SK-N-MC (cell line): Measurements from ENCODE around the gene TRIM60.
"Not testable (repeated sequence)": the region's sequence is repeated elsewhere in the genome, so short reads cannot be mapped to it uniquely, and the experiment has no call there.

Experiments
- DNase-seq: peaks from one replicate; pipeline ENCODE4 v3.0.0-alpha.2; 2011; ENCODE audit warnings: low read depth, low spot score
- H3K27ac ChIP-seq: fragments of 200-600 bp; sonication (generic); 2 replicates; pipeline ENCODE4 v1.5.1; 2016; ENCODE audit warnings: mixed run types
- H3K36me3 ChIP-seq: fragments of 200-600 bp; sonication (generic); 2 replicates; pipeline ENCODE4 v1.6.1; 2017; ENCODE audit warnings: antibody characterized with exemption, low read length, mixed read lengths; ENCODE audit not compliant: insufficient read depth
- H3K4me3 ChIP-seq: fragments of 200-600 bp; sonication (generic); 2 replicates; pipeline ENCODE4 v1.5.1; 2016
- H3K9ac ChIP-seq: fragments of 200-600 bp; sonication (generic); 2 replicates; pipeline ENCODE4 v1.8.0; 2017; ENCODE audit warnings: mixed run types, mixed read lengths; ENCODE audit not compliant: insufficient read length
- H3K9me3 ChIP-seq: fragments of 200-600 bp; sonication (generic); 2 replicates; pipeline ENCODE4 v1.6.1; 2017; ENCODE audit warnings: low read depth, mild to moderate bottlenecking, antibody characterized with exemption, low read length, moderate library complexity, mixed read lengths
- EZH2 ChIP-seq: fragments of 200-600 bp; sonication (generic); IDR thresholded peaks from one replicate; pipeline ENCODE4 v1.6.1; 2017; ENCODE audit warnings: antibody characterized with exemption
- FOXP2 ChIP-seq: optimal IDR thresholded peaks from 2 replicates; pipeline ENCODE3; 2011; ENCODE audit warnings: mild to moderate bottlenecking, moderate library complexity; ENCODE audit not compliant: insufficient read depth; ENCODE audit errors: extremely low read length, control extremely low read depth
- POLR2AphosphoS5 ChIP-seq: IDR thresholded peaks from 2 replicates; pipeline ENCODE4 v1.6.1; 2012; ENCODE audit warnings: mild to moderate bottlenecking, low read depth, low read length, borderline replicate concordance

The TRIM60 gene

GRCh38 chr4:165027762-165028402 lies 3.9 kb upstream of the TRIM60 start:
- TF ChIP-seq EZH2 (no peak), FOXP2 (no peak)
- Histone ChIP-seq H3K9me3 (no peaks in the 10 kb centered on the region), H3K27ac (no peak overlapping the region), H3K9ac (no peak overlapping the region), H3K4me3 (no peak overlapping the region), H3K36me3 (no peaks in the 10 kb centered on the region)
- DNase-seq, result no peak

GRCh38 chr4:165048170-165048569 lies 16.4 kb downstream of the TRIM60 start:
- no peak for DNase-seq
- Histone ChIP-seq H3K9me3 (no peaks in the 10 kb centered on the region), H3K36me3 (no peaks in the 10 kb centered on the region), H3K27ac (no peak overlapping the region), H3K9ac (no peak overlapping the region), H3K4me3 (no peak overlapping the region)
- TF ChIP-seq POLR2AphosphoS5 (no peak), FOXP2 (no peak), EZH2 (no peak)

- Histone ChIP-seq H3K4me3 (no peak overlapping the region), H3K27ac (no peak overlapping the region), H3K9ac (no peak overlapping the region), H3K9me3 (no peaks in the 10 kb centered on the region), H3K36me3 (no peaks in the 10 kb centered on the region)
- TF ChIP-seq EZH2 (no peak), POLR2AphosphoS5 (no peak)
- no peak for DNase-seq
Measured at GRCh38 chr4:165052627-165053026, 20.8 kb downstream of the TRIM60 start.

- DNase-seq, result no peak
- no peak within 1 kb of the TSS for H3K27ac ChIP-seq
- no peak for TF ChIP-seq EZH2
- TF ChIP-seq POLR2AphosphoS5, result no peak
- no peak for TF ChIP-seq FOXP2
- H3K9ac ChIP-seq, result no peak within 1 kb of the TSS
- H3K36me3 ChIP-seq, result no peaks in the 10 kb centered on the region
- H3K4me3 ChIP-seq, result no peak within 1 kb of the TSS
- no peaks in the 10 kb centered on the region for H3K9me3 ChIP-seq
Measured at GRCh38 chr4:165053645-165054044, 21.8 kb downstream of the TRIM60 start, which contains the start of gene TRIM75. Gene TRIM75, plus strand, starts transcription at chr4:165053866. Its CDS starts 5,282 bp downstream, at chr4:165059148.

GRCh38 chr4:165055601-165056000 lies 23.8 kb downstream of the TRIM60 start:
- no peak overlapping the region for H3K9ac ChIP-seq

GRCh38 chr4:165058666-165059065 lies 26.9 kb downstream of the TRIM60 start:
- Histone ChIP-seq H3K36me3 (no peaks in the 10 kb centered on the region), H3K9ac (no peak overlapping the region), H3K9me3 (no peaks in the 10 kb centered on the region), H3K4me3 (no peak overlapping the region), H3K27ac (no peak overlapping the region)
- no peak for DNase-seq
- TF ChIP-seq FOXP2 (no peak), POLR2AphosphoS5 (no peak), EZH2 (no peak)

More at GRCh38 chr4:165055601-165056000, 23.8 kb downstream of the TRIM60 start:
- no peaks in the 10 kb centered on the region for H3K36me3 ChIP-seq
- H3K27ac ChIP-seq, result no peak overlapping the region
- H3K4me3 ChIP-seq, result no peak overlapping the region
- H3K9me3 ChIP-seq, result no peaks in the 10 kb centered on the region
- DNase-seq, result no peak
- TF ChIP-seq POLR2AphosphoS5 (no peak), FOXP2 (no peak), EZH2 (no peak)

- DNase-seq, result peak; percentile 16
- Histone ChIP-seq H3K4me3 (no peak overlapping the region), H3K9ac (peak overlapping the region; percentile 17), H3K27ac (no peak overlapping the region), H3K36me3 (no peaks in the 10 kb centered on the region), H3K9me3 (no peaks in the 10 kb centered on the region)
- TF ChIP-seq POLR2AphosphoS5, result no peak
- no peak for TF ChIP-seq FOXP2
Measured at GRCh38 chr4:165059386-165059785, 27.6 kb downstream of the TRIM60 start.

- Histone ChIP-seq H3K9me3 (no peaks in the 10 kb centered on the region), H3K27ac (no peak overlapping the region), H3K36me3 (no peaks in the 10 kb centered on the region), H3K9ac (peak overlapping the region; percentile 29), H3K4me3 (no peak overlapping the region)
- no peak for DNase-seq
- TF ChIP-seq FOXP2 (no peak), POLR2AphosphoS5 (no peak), EZH2 (no peak)
Measured at GRCh38 chr4:165060938-165061337, 29.1 kb downstream of the TRIM60 start.

- no peaks in the 10 kb centered on the region for H3K36me3 ChIP-seq
- no peak overlapping the region for H3K9ac ChIP-seq
- no peak overlapping the region for H3K4me3 ChIP-seq
- no peak for DNase-seq
- H3K27ac ChIP-seq, result no peak overlapping the region
- H3K9me3 ChIP-seq, result no peaks in the 10 kb centered on the region
- TF ChIP-seq EZH2 (no peak), POLR2AphosphoS5 (no peak), FOXP2 (no peak)
Measured at GRCh38 chr4:165070560-165070959, 38.8 kb downstream of the TRIM60 start.

GRCh38 chr4:165073346-165073745 lies 41.5 kb downstream of the TRIM60 start:
- DNase-seq, H3K27ac ChIP-seq, H3K9ac ChIP-seq, H3K9me3 ChIP-seq, H3K4me3 ChIP-seq, H3K36me3 ChIP-seq: not testable (repeated sequence)
